ENCODE data around the gene TMEM255B.
"Not testable (repeated sequence)": the region's sequence is repeated elsewhere in the genome, so short reads cannot be mapped to it uniquely, and the experiment has no call there.

TMEM255B gene

DNA sequence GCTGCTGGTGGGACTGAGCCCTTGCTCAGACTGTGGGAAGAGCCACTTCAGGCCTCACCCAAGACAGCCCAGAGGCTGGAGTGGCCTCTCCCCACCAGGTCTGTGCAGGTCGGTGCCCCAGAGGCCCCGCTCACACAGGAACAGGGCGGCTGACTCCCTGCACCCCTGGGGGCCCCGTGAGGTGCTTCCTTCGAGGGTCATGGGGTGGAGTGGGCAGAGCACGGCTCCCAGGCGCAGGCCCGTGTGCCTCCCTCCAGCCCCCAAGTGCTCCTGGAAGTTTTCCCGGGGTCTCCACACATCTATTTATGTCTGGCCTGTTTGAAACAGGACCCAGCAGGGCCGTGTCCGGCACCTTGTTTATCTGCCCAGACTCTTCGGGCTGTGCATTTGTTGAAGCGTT, 9.5 kb upstream of the TMEM255B start:
- no peak for DNase-seq (ENCODE audit: low read depth in 2 of 2)

DNA sequence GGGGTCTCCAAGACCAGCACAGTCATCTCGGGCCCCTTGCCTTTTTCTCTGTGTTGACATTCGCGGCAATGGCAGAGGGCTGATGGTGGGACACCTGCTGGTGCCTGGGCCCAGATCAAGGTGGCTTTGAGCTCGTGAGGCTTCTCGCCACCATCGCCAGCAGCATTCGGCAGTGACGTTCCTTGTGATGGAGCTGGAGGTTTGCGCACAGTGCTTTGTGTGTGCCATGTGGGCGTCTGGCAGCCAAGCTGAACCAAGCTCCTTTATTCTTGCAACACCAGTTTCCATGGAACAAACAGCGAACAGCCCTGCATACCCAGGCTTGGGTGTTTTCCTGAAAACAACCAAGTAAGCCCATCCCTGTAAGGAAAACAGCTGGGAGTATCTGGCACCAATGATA, 9.1 kb upstream of the TMEM255B start:
- DNase-seq (ENCODE audit: low read depth in 2 of 2): no peak

DNA sequence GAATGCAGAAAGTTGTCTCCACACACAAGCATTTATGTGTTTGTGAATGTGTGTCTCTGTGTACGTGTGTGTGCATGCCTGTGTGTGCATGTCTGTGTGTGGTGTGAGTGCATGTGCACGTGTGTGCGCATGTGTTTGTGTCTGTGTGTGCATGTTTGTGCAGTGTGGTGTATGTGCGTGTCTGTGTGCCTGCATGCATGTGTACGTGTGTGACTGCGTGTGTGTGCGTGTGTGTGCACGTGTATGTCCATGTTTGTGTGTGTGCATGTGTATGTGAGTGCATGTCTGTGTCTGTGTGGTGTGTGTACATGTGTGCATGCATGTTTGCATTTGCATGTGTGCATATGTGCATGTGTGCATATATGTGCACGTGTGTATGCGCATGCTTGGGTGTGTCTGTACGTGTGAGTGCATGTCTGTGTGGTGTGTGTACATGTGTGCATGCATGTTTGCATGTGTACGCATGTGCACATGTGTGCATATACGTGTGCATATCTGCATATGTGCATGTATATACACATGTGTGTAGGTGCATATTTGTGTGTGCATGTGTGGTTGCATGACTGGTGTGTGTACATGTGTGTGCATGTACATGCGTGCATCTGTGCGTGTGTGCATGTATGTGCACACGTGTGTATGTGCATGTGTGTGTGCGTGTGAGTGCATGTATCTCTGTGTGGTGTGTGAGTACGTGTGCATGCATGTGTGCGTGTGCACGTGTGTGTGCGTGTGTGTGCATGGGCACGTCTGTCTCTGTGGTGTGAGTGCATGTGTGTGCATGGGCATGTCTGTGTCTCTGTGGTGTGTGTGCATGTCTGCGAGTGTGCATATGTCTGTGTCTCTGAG, 8.2 kb upstream of the TMEM255B start:
- DNase-seq (ENCODE audit: low read depth in 2 of 2): no peak

DNA sequence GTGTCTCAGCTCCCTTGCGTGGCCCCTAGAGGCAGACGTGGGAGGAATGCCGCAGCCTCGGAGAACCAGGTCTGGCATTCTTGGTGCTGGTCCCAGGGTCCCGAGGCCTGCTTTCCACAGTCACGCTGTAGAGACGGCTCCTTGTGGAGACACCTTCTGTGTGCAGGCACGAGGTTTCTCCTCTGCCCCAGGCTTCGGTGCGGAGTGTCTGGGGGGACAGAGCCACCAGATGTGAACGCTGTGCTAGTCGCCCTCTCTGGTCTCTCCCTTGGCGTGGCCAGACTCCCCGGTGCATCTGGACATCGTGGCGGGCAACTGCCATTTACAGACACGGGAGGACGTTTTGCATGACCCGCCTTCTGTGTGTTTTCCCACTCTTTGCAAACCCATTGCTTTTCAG, 7.5 kb upstream of the TMEM255B start:
- DNase-seq (ENCODE audit: low read depth in 2 of 2): no peak

DNA sequence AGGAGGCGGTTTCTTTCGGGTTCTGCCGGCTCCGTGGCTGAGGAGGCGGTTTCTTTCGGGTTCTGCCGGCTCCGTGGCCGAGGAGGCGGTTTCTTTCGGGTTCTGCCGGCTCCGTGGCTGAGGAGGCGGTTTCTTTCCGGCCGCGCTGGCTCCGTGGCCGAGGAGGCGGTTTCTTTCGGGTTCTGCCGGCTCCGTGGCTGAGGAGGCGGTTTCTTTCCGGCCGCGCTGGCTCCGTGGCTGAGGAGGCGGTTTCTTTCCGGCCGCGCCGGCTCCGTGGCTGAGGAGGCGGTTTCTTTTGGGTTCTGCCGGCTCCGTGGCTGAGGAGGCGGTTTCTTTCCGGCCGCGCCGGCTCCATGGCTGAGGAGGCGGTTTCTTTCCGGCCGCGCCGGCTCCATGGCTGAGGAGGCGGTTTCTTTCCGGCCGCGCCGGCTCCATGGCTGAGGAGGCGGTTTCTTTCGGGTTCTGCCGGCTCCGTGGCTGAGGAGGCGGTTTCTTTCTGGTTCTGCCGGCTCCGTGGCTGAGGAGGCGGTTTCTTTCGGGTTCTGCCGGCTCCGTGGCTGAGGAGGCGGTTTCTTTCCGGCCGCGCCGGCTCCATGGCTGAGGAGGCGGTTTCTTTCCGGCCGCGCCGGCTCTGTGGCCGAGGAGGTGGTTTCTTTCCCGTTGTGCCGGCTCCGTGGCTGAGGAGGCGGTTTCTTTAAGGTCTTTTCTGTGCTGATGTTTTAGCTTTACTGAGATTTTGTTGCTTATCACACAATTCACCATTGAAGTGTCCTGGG, 6.6 kb upstream of the TMEM255B start:
- DNase-seq (ENCODE audit: low read depth in 2 of 2): not testable (repeated sequence)

DNA sequence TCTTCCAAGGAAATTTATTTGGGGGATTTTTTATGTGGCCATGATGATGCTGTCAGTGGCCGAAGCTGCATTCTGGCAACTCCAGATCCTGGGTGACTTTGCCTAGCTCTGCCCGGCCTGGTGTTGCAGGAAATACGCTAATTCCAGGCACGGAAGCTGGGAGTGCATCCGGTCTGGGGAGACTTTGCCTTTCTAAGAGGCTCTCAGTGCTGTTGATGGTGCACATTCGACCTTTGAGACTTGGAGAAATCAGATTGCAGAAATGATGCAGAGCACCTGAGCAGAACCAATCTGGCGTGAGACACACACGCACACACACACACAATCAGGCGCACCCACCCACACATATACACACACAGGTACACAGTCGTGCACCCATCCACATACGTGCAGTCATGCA, 5.9 kb upstream of the TMEM255B start:
- no peak for DNase-seq (ENCODE audit: low read depth in 2 of 2)

DNA sequence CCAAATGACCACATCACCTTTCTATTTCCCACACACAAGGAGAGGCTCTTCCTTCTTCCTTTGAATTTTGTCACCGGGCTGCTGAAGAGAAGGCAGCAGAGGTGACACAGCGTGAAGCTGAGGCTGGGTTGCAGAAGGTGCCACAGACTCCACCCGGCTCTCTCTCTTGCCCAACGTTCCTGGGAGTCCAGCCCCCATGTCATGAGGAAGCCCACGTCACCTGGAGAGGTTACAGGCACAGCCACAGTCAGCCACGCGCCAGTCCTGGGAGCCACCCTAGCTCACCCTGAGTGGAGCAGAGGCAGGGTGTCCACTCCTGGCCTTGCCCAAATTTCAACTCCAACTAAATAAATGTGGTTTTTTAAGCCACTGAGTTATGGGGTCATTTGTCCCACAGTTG, 4.8 kb upstream of the TMEM255B start:
- no peak for DNase-seq (ENCODE audit: low read depth in 2 of 2)

DNA sequence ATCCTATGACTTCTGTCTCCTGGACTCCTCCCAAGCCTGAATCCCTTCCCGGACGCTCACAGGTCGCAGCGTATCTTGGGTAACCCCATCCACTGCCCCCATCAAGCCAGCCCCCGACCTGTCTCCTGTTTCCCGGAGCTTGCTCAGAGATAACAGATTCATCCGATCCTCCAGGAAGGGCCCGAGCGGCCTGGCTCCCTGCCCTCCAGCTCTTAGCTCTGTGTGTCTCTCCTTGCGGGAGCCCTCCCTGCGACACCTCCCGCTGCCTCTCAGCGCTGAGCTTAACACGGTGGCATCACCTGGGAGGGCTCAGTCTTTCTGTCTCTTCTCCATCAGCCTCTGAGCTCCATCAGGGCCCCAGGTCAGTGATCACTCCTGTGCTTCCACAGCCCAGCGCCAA, 4.3 kb upstream of the TMEM255B start:
- no peak for DNase-seq (ENCODE audit: low read depth in 2 of 2)

DNA sequence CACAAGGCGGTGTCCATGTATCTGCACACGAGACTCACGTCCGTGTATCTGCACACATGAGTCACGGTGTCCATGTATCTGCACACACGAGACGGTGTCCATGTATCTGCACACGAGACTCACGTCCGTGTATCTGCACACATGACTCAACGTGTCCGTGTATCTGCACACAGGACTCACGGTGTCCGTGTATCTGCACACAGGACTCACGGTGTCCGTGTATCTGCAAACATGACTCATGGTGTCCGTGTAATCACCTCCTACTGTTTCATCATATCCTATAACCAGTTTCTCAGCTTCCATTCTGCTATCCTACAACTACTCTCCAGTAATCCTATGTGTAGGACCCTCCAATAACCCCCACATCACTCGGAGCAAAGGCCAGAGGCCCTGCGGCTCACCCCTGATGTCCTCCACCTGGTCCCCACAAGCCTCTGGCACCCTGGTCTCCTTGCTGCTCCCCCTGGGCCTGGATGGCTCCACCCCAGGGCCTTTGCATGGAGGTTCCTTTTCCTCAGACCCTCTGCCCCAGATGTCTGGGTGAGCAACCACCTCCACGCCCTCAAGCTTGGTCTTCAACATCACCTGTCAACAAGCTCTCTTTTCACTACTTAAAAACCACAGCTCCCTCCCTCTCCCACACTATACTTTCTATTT, 2.5 kb upstream of the TMEM255B start:
- no peak for DNase-seq (ENCODE audit: low read depth in 2 of 2)

DNA sequence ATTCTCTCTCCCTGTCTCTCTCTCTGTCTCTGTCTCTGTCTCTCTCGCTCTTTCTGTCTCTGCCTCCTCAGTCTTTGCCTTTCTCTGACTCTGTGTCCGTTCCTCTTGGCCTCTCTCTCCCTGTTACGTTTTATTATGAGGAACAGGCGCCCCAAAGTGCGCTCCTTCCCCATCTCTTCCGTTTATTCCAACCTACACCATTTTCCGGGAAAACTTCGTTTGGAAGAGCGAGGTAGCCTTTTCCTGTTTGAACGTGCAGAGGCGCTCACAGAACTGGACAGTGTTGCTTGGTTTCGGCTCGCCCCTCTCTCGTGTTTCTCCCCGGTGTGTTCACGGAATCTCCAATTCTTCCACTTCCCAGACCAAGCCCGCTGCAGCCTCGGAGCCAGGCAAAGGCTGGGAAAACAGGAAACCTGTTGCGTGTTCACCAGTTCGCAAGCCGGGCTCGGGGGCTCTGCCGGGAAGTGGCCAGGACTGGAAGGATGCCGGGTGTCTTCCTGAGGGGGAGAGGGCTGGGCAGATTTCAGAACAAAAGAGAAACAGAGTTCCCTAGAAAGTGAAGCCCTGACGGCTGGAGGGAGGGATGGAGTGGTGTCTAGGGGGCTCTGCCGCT, 605 bp downstream of the TMEM255B start:
- DNase-seq (ENCODE audit: low read depth in 2 of 2): no peak

DNA sequence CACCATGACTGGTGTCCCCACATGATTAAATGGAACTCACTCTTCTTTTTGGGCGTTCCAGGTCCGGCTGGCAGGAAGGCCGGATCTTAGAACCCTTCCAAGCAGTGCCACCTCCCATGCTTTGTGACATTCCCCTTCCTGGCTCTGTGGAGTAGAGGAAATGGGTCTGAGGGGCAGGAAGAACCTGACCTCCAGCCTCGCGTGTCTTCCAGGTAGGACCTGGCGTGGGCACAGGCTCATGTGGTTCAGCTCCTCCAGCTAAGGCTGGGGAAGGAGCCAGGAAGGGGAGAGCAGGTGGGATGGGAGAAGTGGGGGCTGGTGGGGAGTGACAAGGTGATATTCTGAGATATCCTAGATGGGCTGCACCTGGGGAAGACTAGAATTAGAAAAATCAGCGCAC, 2.1 kb downstream of the TMEM255B start:
- no peak for DNase-seq (ENCODE audit: low read depth in 2 of 2)

DNA sequence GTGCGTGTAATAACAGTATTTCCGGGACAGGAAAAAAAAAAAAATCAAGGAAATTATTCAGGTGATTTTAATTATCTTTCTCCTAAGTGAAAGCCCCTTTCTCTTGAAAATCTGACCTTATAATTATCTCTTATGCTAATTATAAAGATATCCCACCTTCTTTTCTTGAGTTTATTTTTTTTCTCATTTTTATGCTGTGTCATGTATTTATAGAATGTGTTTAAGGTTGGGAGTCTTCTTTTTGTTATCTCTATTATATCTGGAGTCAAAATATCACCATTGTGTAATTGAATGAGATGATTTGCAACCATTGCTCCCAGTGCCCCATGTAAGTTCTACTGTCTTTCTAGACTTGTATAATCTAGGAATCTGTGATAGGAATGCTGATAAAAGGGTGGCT, 3.0 kb downstream of the TMEM255B start:
- no peak for DNase-seq (ENCODE audit: low read depth in 2 of 2)

DNA sequence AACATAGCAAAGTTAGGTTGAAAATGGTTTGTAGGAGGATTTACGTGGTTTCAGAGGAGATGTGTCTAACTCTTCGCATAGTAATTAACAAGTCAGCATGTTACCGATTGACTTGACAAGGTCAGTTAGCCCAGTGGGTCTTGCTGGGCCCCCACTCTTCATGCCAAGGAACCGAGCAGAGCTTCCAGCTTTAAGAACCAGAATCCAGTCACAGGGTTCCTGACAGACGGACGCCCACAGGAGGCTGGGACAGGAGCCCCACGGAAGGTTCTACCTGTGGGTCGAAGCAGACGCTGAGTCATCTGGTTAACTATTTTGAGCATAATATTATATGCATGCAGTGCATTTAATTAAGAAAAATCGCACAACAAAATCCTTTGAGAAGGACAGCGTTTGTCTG, 3.5 kb downstream of the TMEM255B start:
- no peak for DNase-seq (ENCODE audit: low read depth in 2 of 2)

DNA sequence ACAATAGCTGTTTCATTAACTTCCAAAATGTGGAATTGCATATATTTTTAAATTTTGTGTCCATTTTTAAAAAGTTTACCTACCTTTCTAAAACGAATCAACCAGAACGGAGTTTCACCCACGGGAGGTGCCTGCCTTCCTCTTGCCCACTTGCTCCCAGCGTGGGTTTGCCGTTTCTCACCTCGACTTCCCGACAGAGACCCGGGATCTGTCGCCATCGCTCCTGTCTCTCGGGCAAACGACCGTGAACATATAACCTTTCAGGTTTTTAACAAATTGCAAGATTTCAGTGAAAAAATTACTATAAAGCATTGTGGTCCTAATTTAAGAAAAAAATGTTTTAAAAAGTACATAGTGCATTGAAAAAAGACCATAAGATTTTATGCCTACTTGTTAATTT, 4.2 kb downstream of the TMEM255B start:
- no peak for DNase-seq (ENCODE audit: low read depth in 2 of 2)

DNA sequence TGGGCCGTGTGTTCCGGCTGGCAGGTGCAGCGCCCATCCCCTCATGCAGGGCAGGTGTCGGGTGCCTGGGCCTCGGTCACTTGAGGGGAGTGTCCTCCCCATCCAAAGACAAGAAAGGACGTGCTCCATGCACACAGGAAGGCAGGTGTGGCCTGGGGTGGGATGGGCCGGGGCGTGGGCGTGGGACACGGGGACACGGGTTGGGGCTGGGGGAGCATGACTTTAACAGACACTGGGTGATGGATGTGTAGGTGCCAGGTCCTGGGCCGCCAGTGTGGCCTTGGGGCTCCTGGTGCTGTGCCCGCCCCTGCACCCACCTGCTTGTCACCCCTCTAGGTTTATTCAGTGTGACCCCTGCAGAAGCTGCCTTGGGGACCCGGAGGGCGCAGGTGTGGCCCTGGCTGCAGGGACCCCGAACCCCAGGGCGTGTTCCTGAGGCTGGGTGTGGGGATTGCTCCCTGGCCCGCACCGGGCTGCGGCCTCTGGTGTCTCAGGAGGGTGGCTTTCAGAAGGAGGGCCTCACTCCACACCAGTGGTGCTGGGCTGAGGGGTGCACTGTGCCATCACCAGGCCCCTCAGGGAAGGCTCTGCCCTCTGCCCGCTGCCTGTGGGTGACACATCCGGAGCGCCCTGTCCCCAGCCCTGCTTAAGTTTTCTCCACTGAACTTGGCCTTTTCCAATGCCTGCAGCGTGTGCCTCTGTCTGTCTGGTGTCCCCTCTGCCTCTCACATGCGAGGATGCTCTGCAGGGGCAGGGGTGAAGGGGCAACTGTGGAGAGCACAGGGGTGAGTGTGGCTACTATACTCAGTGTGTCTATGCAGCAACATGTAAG, 5.2 kb downstream of the TMEM255B start:
- no peak for DNase-seq (ENCODE audit: low read depth in 2 of 2)

DNA sequence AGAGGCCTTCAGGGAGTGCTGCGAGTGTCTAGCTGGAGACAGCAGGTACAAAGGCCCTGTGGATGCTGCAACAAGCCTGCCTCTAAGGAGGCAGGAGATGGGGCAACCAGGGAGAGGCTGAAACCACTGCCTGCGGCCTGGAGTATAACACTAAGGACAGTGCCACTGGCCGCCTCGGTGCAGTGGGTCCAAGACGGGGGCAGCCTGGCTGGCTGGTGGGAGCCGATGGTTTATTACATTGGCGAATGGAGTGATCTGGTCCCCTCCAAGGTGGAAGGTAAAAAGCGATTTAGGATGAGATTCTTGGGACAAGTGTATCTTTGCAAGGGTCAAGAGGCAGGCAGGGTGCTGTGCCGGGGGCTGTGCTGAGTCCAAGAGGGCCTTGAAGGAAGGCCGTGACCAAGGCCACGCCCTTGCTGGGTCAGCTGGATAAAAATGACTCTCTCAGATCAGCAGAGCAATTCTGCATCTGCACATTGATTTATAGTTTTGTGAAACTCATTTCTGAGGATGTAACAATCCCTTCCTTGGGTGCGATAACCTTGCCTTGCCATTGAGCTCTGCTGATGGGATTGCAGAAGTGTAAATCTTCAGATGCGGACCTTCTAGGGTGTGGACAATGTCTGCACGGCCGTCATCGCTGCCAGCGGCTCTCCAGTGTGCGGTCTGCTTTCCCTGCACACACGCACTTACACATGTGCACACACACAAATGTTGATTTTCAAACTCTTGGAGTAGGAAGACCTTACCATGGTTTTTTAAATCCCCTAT, 6.0 kb downstream of the TMEM255B start:
- DNase-seq (ENCODE audit: low read depth in 2 of 2): no peak

DNA sequence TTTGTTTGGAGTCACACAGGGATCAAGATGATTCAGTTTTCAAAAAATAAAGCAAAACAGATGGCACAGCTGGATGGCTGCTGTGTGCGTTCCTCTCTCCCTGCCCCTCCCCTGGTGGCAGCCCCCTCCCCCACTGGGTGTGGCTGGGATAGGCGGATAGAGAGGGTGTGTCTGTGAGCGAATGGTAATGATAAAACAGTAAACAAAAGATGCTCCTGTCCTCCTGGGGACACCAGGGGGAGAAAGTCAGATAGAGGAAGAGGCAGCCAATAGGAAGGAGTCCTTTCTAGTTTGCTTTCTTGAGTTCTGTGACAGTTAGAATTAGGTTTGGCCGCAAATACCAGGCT, 6.5 kb downstream of the TMEM255B start:
- DNase-seq (ENCODE audit: low read depth in 2 of 2): no peak

DNA sequence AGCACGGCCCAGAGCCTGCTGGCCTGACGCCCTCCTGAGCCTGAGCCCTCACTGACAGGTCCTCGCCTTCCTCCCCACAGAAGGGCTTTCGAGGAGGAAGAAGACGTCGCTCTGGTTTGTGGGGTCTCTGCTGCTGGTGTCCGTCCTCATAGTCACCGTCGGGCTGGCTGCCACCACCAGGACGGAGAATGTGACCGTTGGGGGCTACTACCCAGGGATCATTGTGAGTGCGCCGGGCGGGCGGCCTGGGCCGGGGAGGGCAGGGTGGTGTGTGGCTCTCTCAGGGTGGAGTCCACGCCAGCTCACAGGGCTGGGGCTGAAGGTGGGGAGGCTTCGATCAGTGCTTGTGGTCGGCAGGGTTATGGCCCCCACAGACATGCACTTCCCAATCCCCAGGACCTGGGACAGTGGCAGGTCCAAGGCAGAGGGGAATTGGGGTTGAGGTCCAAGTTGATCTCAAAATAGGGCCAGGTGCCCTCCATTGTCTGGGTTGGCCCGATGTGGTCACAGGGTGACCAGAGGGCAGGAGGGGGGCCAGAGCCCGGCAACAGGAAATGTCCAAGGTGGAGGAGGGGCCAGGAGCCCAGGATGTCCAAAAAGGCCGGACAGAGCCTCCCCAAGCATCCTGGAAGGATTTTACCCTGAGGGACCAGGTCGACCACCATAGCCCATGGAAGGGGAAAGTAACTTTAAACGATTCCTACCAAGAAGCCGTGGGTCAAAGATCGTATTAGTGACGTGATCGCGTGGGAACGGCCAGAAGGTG, 7.2 kb downstream of the TMEM255B start:
- no peak for DNase-seq (ENCODE audit: low read depth in 2 of 2)

DNA sequence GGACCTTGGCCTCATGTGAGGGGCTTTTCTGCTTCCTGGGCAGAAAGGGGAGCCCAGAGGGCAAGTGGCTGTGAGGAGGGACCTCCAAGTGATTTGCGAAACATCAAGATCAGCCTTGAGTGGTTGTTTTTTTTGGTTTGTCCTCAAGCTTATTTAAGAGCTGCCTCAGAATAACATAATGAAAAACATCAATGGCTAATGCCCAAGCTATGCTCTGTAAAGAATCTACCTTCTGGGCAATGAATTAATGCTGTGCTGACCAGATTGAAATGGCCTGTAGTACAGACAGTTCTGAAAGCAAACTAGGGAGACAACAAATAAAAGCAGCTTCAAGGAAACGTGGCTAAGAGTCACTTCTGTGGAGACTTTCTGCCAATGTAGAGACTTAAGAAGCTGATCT, 8.3 kb downstream of the TMEM255B start:
- DNase-seq (ENCODE audit: low read depth in 2 of 2): no peak

Data from stimulated activated CD8-positive, alpha-beta memory T cell treated with anti-CD3 and anti-CD28 coated beads, Interleukin-2, amount 100 ng/mL, for 1 hour (primary cell).